Hematopoietic multipotent progenitor cell treated with erythropoietin and hydrocortisone succinate and interleukin-3 and kit ligand, for 4 days (in vitro differentiated cells): Measurements from ENCODE around the gene CD44.

Experiments
- DNase-seq: peaks from one replicate; pipeline ENCODE4 v3.0.0-alpha.2; 2015

CD44 gene

DNA sequence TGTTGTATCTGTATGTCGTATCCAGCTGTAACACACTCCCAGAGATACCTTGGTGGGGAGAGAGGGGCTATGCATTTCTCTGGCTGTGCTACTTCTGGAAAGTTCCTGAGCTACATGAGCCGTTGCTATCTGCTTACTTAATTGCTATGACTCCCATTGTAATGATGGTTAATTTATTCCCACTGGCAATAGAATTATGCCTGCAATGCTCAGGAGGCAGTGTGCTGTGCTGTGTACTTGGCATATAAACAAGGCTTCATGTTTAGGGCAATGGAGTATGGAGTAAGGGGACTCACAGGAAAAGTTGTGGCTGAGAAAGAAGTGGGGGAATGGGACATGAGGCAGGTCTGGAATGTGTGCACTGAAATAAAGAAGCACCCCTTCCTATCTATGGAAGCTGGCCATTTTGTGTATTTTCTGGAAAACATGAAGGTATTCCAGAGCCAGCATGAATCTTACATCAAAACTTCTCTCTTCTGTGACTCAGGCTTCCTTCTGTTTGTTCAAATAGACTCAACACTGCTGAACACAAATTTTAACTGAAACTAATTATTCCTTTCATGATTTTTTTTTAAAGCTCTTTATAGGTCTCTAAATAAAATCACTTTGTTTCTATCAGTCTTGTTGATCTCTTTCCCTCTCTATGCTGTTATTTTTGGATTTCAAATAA lies 40.6 kb downstream of the CD44 start:
- no peak for DNase-seq

DNA sequence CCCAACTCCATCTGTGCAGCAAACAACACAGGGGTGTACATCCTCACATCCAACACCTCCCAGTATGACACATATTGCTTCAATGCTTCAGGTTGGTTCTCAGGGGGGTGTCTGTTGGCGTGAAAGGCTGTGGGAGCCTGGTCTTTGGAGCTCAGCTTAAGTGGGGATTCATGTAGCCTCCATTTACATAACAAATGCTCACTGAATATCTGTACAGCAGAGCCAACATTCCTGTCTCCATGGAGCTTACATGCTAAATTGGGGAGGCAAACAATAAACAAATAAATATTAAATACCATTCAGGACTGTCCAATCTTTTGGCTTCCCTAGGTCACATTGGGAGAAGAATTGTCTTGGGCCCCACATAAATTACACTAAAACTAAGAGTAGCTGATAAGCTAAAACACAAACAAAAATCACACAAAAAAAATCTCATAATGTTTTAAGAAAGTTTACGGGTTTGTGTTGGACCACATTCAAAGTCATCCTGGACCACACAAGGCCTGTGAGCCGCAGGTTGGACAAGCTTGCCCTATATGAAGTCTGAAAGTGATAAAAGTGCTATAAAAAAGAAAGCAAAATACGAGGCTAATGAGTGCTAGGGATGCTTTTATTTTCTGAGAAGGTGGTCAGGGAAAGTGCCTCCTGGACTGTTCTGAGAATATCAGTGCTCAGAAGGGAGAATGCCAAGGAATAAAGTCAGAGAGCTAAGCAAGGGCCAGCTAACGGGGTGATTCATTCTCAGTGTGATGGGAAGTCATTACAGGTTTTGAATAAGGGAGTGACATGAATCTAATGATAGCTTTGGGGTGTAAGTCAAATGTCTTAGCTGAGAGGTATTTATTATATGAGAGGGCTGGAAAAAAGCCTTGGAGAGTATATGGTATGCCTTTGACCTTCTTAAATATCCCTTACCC lies 41.6 kb downstream of the CD44 start:
- no peak for DNase-seq

DNA sequence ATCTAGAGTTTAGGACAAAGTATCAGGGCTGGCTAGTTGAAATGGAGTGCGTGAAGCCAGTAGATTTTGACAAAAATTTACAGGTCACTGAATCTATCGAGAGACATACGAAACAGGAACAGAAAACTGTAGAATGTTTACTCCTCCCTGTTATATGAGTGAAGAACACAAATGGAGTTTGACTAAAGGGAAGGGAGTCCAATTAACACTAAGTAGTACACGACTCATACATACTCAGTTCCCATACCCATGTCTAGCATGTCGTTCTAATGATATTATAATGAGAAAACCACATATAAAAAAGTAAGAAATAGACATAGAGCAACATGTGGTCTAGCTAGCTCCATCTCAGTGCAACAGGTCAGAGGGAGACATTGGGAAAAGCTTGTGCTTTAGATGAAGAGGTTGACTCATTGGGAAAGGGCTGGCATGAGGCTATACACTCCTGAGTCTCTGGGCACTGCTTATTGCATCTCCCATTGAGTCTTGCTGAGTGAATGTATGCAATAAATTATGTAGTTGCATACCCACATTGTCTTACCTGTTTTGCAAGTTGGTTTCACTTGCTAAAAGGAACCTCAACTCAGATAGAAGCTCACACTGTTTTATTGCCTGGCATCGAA lies 43.5 kb downstream of the CD44 start:
- DNase-seq, result no peak

DNA sequence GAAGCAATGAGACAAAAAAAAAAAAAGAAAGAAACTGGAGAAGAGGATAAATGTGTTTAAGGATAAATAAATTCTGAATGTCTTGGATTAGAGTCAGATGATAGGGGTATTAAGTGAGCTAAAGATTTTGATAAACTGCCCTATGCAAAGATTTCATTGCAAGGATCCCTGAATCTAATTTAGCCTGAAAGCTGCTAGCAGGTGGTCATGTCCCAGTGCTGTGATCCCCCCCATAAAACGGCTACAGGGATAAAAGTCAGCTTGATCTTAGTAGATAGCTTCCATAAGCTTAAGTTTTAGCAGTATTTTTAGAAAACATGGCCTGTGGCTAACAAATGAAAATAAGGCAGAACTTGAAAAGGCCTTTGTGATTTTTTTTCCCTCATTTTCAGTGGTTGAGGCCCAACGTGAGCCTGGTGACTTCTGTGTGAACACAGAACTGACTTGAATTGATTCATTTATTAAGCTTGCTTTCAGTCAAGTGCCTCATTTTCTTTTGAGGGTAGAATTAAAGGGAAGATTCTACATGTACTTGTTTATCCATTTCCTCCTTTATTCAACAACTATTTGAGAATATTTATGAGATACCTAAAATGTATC lies 44.5 kb downstream of the CD44 start:
- no peak for DNase-seq

DNA sequence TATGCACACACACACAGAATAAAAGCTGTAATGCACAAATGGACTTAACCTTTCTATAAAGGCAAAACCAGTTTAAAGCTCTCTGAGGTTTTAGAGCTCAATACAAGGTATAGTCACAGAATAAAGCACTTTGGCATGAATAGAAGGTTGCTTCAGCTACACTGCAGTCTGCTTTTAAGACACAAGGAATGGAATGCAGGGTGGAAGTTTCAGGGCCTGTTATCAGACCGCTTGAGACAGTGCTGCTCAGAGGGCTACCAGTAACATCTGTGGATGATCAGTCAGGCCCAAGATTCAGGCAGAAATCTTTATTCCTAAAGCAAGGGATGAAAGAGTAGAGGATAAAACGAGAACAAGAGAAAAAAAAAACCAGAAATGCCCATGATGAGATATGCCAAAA lies 46.7 kb downstream of the CD44 start:
- no peak for DNase-seq

DNA sequence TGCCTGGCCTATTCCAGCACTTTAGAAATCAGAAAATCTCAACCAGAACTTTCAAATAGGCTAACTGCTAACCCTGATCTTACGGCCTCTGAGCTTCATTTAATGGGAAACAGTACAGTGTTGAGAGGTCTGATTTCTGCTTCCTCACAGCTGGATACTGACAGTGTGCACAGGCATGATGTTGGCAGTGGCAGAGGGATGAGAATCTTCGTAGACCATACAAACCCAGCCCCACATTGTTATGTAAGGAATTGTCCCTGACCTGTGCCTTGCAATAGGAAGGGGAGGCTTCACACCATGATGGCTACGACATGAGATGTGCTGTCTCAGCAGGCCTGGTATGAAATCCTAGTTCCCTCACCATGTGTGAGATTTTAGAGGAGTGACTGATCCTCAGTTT lies 49.0 kb downstream of the CD44 start:
- no peak for DNase-seq

DNA sequence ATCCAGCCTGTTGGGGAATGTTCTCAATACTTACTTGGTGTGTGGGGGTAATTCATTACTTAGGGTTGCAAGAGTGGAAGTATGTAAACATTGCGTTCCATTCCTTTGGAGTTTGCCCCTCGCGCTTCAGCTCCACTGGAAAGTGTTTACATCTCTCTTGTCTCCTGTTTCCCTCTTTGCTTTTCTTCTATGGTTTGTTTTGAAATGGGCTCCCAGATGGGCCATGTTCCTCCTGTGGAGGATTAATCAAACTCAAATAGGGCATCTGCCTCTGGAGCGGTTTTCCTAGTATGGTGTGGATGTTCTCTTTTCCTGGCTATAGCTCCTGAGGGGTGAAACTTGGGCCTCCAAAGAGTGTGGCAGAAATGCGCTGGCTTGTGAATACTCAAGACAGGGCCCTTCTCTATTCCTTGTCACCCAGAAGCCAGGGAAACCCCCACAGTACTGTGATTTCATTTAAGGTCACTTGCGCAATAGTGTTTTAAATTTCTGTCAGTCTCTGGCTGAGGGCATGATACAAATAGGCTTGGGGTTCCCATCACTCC lies 51.9 kb downstream of the CD44 start:
- peak; percentile 24 for DNase-seq

DNA sequence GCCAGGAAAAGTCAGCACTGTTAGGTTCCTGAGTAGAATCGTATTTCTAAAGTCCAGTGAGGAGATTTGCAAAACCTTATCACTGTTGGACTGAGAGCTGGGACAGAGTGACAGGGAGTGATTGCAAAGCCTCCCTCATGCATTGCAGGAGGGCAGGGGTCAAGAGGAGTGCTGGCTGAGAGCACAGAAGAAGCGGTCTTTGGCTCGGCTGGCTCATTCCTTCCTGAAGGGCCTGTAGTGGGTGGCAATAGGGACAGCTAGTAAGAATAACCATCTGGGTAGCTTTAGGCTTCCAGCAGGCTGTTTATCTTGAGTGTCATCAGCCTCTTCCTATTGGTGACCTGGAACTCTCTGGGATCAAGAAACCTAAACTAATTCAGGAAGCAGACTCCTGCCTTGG lies 53.4 kb downstream of the CD44 start:
- DNase-seq, result no peak

DNA sequence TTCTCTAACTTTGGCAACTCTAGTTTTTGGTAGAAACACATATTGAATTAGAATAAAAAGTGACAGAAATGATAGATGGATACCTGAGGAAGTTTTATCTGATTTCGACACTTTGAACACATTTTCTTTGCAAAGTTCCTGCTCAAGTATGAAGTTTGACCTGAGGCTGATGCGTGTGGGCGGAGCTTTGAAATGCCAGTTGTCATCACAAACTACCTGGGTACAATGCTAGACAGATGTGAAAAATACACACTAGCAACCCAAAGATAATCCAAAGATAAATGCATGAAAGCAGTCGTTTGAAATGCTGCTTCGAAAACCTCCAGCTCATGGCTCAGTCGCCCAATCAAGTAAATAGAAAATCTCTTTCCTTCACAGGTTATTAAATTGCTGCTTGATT lies 54.8 kb downstream of the CD44 start:
- DNase-seq, result no peak

DNA sequence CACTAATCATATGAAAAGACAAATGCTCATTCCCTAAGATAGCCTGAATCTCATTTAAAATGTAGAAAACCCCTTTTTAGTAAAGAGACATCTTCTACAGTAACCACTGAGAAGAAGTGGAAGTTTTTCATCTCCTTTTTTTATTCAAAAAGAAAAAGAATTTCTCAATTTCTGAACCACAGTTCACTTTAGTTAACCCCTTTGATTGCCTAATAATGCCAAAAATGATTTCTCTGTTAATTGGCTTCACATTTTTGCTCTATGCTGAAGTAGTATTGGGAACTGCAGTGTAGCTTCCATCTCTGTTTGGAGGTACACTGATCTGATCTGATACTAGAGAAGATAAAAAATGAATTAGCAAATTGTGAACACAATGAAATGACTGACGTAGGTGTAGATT lies 58.3 kb downstream of the CD44 start:
- DNase-seq, result peak; percentile 30

DNA sequence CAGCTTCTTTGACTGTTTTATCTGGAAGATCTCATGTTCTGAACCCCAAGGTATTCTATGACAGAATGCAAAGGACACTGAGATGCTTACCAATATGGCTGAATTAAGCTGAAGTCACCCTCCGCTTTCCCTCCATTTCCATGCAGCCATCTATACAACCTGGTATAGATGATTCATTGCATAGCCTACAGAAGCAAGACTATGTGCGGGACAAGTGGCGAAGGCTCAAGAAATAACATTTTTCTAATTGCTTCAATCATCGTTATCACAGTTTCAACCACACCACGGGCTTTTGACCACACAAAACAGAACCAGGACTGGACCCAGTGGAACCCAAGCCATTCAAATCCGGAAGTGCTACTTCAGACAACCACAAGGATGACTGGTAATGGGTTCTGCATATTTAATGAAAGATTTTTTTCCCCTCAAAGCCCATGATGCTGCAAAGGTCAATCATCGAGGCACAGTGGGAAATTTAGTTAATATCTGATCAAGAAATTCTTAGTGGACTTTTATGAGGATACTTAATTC lies 61.9 kb downstream of the CD44 start:
- DNase-seq, result no peak

DNA sequence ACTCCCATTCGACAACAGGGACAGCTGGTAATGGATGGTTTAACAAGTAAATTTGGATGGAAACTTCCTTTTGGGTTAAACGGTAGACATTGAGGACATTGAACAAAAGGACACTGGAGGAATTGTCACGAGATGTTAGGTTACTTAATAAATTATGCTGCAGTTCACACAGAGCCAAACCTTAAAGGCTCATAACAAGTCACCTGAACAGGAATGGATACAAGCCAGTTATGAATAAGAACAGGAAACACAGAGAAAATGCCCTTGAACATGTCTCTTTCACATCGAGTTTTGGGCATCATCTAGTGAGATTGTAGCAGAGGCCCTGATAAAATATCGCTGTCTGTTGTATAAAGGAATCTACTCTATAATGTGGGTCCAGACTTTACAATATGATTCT lies 65.6 kb downstream of the CD44 start:
- no peak for DNase-seq

DNA sequence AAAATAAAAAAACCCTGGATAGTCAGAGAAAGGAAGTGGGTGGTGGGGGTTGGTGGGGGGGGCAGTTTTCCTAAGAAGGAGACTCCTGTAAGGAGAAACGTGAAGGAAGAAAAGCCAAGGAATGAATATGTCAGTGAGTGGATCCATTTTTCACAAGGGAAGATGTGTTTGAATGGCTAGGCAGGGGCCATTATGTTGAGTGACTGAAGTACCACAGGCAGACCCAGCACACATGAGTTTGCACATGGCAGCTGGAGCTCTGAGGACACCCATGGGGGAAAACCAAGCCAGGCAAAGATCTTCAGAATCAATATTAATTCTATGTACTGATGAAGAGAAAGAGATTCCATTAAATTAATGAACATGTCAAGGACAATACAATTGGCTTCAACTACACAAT lies 67.6 kb downstream of the CD44 start:
- DNase-seq, result no peak

DNA sequence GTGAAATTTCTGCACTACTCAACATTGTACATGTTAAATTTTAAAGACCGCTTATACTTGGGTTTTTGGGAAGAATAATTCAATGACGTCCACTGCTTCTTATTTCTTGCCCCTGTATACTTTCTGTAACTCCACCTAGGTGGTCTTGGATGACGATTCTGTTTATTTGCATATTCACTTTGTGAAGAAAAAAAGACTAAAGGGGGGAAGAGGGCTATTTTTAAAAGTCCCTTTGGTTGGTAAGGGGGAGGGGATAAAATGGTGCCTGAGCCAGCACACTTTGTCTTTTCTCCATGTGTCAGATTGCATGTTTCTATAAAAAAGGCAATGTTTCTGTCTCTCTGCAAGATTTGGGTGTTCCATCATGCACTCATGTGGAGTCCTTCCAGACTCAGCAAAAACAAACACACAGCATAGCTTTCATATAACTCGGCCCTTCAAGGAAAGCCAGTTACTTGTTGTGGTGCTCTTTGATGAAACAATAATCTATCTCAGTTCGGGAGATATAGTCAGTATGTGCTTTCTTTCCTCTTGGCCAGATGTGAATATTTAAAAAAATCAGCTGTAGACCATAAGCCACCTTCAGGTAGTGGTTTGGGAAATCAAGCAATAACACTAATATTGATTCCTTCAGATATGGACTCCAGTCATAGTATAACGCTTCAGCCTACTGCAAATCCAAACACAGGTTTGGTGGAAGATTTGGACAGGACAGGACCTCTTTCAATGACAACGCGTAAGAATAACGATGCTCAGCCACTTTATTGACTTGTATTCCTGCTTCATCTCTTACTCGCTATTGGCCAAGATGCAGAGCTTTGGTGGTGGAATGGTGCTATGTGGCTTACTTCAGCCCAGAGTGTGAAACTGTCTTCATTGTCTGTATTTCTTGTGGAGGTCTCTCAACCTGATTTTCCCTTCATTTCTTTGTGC lies 68.8 kb downstream of the CD44 start:
- no peak for DNase-seq

DNA sequence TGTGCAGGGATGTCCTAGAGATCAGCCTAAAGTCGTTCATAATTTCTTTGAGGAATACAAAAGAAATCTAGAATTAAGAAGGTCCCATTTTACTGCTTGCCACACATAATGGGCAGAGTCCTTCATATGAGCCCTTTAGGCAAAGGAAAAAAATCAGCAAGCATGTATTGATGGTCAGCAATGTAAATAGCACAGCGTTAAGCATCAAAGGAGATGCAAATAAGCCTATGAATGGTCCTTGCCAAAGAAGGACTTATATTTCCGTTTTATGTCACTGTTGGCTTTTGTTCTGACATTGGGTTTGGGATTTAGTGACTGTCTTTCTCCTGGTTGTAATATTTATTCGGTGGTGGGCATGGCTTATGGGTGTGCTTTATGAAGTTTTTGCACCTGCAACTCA lies 69.8 kb downstream of the CD44 start:
- no peak for DNase-seq

DNA sequence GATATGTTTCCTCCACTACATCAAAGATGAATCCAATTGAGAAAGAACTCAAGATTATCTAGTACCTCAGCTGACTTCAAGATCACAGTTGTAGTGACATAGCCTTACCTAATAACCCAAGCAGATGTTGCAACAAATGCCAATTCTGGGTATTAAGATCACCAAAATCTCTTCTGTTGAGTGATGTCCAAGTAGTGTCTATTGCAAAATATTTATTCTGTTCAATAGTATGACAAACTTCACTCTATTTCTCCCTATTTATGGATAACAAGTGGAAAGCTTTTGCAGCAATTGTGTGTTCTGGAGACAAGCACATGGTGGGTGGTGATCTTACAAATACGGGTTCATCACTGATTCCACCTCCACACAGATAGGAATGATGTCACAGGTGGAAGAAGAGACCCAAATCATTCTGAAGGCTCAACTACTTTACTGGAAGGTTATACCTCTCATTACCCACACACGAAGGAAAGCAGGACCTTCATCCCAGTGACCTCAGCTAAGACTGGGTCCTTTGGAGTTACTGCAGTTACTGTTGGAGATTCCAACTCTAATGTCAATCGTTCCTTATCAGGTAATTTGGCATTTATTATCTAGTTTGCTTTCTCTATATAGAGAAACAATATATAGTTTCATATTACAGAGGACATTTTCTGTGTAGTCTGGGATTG lies 72.0 kb downstream of the CD44 start:
- DNase-seq, result peak; percentile 66

DNA sequence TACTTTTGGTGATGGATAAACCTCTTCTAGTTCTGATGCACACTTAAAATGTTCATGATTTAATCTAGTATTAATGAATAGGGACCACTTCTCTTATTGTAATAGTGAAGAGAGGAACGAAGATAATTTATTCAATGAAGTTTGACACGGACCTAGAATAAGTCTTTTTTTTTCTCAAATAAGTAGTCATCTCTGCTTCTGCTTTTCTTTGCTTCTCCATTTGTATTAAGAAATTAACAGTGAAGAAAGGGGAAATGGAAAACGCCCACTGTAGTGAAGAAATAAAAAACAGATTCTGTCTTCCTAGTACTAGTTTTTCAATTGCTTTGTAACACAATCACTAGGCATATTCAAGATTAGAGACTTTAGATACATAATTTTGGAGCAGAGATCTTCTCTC lies 73.0 kb downstream of the CD44 start:
- peak; percentile 81 for DNase-seq

DNA sequence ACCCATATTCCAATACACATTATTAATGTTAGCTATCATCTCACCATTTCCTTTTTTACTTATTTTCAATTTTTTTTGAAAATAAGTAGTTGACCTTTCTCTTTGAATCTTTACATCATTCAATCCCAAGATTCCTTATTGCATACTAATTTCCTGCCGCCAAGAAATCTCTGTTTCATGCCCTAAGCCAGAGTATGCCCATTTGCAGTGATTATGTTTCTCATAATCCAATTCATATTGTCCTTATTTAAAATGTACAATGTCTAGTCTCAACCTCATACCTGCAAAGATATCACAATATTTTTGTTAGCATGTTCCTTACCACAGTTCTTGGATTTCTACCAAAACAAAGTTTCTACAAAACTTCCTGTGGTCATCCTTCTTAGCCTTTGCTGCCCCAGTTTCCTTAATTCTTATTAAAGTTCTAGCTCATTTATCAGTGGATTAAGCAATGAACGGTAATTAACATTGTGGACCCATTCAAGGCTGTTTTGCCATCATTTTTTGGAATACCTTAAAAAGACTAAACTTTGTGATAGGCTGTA lies 75.3 kb downstream of the CD44 start:
- DNase-seq, result no peak

DNA sequence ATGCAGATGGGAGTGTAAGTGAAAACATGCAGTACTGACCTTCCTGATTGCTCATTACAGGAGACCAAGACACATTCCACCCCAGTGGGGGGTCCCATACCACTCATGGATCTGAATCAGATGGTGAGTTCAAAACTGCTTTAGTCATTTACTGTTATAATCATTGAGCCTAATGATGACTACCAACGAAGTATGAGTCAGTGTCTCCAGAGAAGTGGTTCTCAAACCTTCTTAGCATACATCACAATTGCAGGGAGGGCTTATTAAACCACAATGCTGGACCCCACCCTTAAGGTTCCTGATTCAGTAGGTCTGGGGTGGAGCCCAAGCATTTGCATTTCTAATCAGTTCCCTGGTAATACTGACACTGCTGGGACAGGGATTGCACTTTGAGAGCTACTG lies 75.8 kb downstream of the CD44 start:
- DNase-seq, result peak; percentile 39

DNA sequence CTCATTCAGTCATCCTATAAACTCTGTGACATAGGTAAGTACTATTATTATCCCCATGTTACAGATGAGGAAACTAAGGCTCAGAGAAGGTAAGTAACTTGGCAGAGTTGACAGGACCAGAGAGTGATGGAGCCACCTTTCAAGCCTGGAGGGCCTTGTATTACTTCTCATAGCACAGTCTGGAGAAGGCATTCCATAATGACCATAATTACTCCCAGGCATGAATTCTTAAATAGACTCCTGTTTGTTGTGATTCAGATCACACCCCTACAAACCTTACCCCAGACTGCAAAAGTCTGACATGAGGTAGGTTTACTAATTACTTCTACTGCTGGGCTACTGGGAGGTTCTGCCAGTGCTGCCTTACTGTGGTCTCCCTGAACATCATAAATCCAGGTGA lies 77.0 kb downstream of the CD44 start:
- DNase-seq, result no peak
